ENCODE measurements around the gene DNAI4. TPM values are rescaled to one million over a fixed set of nuclear protein-coding genes. Genes with fewer than 3 reads are reported as not detected.

DNAI4 gene, protein sequence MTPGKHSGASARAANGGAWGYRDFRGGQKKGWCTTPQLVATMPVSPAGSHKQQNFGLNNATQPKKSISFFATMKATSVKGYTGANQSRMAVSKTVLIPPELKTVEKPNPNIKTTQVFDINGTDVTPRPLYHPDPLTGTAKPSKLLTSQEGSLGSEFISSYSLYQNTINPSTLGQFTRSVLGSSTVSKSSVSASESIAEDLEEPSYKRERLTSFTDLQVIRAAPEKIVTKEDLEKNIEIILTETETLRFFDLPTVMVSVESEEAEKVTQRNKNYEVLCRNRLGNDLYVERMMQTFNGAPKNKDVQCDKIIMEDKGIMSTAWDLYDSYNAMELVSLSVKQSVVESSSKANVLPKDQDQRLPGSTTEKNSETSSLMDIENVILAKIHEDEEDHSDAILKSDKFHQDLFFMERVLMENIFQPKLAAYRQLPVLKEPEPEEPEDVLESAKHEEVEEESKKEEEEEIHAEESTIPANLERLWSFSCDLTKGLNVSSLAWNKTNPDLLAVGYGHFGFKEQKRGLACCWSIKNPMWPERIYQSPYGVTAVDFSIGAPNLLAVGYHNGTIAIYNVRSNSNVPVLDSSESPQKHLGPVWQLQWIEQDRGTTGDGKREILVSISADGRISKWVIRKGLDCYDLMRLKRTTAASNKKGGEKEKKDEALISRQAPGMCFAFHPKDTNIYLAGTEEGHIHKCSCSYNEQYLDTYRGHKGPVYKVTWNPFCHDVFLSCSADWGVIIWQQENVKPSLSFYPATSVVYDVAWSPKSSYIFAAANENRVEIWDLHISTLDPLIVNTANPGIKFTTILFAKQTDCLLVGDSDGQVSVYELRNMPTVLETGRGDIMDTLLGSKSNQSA
- total RNA-seq: 0.56 and 1.2 TPM in 2 replicates

DNA sequence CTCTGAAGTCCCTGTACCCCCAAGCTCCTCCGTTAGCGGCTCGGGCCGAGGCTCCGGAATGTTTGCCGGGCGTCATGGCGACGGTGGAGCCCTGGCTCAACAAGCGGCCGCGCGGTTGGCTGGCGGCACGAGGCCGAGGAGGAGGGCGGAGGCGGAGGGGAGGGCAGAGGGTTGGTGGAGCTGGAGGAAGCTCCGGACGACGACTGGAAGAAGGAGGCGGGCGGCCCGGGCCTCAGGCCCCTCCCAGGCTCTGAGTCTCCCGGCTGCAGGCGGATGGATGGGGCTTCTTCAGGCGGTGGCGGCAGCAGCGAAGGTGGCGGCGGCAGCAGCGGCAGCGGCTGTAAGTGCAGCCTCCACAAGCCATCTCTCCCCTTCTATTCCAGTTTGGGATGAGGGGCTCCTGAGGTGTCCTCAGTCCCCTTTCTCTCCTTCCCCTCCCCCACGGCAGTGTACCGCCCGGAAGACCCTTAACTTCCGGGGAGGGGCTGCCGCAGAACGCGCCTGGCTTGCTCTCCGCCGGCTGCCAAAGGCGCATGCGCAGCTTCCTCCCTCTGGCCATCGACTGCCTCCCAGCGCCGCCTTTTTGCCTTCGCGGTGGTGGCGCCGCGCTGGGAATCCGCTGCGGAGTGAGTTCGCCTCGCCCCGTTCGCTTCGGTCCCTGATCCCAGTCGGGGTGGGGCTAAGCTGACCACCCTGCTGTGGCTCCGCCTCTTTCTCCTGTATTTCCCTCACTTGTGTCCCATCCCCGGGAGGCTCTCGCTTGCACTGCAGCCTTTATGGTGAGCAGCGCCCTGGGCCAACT, at the start of gene DNAI4, which contains the start of gene MIER1:
Gene DNAI4 (minus strand): TSS at position 101 of the 802 bp plus-strand sequence. CDS start 25 bp downstream, at position 76.
Gene MIER1 (plus strand): TSS at position 235 of the 802 bp plus-strand sequence. CDS start 39 bp downstream, at position 274.

Other genes starting within 250 kb of the DNAI4 start
- gene DYNLT5, start 172.4 kb downstream of the DNAI4 start, total RNA-seq: 0.78 TPM in 1 of 2 replicates, not detected in the other
- gene INSL5, start 123.6 kb downstream of the DNAI4 start, total RNA-seq: not detected in 2 replicates
- gene MIER1, start 134 bp upstream of the DNAI4 start, total RNA-seq: 21.2 and 22.8 TPM in 2 replicates
- 13.5 and 16.2 TPM in 2 replicates for gene SLC35D1, start 129.3 kb upstream of the DNAI4 start, total RNA-seq
- gene C1orf141, start 210.1 kb upstream of the DNAI4 start, total RNA-seq: not detected in 2 replicates
- gene IL23R, start 241.6 kb upstream of the DNAI4 start, total RNA-seq: not detected in 2 replicates